Esophagus squamous epithelium (tissue), 5 donors: Measurements from ENCODE around the gene PLA1A. TPM values are rescaled to one million over a fixed set of nuclear protein-coding genes. Genes with fewer than 3 reads are reported as not detected.

Source experiments
- DNase-seq: peaks from one replicate; lab custom pipeline; 2025; lab: John Stamatoyannopoulos, UW
- H3K27ac ChIP-seq, 4 donors: fragments of 200-600 bp; sonication (generic); one replicate each; pipeline ENCODE4 v1.5.1; 2016 to 2019; ENCODE audit warnings: mild to moderate bottlenecking in 1 of 4
- H3K27me3 ChIP-seq, 4 donors: fragments of 200-600 bp; sonication (generic); 1 replicate in 3 of 4; 2 replicates in 1 of 4; pipeline versions ENCODE4 v1.5.1 to v1.6.0; 2017 to 2021; ENCODE audit warnings: antibody characterized with exemption in 1 of 4
- H3K36me3 ChIP-seq, 3 donors: fragments of 200-600 bp; sonication (generic); one replicate each; pipeline ENCODE4 v1.5.1; 2016 to 2019
- H3K4me1 ChIP-seq, 3 donors: fragments of 200-600 bp; sonication (generic); one replicate each; pipeline ENCODE4 v1.5.1; 2017 to 2019
- H3K4me3 ChIP-seq, 4 donors: fragments of 200-600 bp; sonication (generic); 1 replicate in 3 of 4; 2 replicates in 1 of 4; pipeline ENCODE4 v1.5.1; 2016 to 2019; ENCODE audit warnings: mild to moderate bottlenecking in 2 of 4, moderate library complexity in 1 of 4
- H3K9me3 ChIP-seq, 3 donors: fragments of 200-600 bp; sonication (generic); one replicate each; pipeline ENCODE4 v1.5.1; 2016 to 2019
- CTCF ChIP-seq, 6 experiments: fragments of 450-650 bp in 4 of 6; fragments of 200-600 bp in 2 of 6; sonication (generic) in 2 of 6; IDR thresholded peaks; one replicate each; pipeline ENCODE4 v1.5.1; 2016 to 2019; ENCODE audit warnings: antibody characterized with exemption in 6 of 6, mild to moderate bottlenecking in 4 of 6, moderate library complexity in 4 of 6
- POLR2A ChIP-seq, 4 donors: fragments of 450-650 bp; IDR thresholded peaks; one replicate each; pipeline ENCODE4 v1.6.1; 2017; ENCODE audit warnings: antibody characterized with exemption in 4 of 4, mild to moderate bottlenecking in 4 of 4, moderate library complexity in 3 of 4
- WGBS, 2 donors: methylation state at CpG; one replicate each; pipeline ENCODE4 v1.1.5; 2018; 5-methylcytosine and 5-hydroxymethylcytosine counted together
- intact Hi-C: fragments of 100-400 bp; cut with DNase I; formaldehyde crosslinking; loops from one replicate; pipeline ENCODE4 v1.15.0; 2022
- total RNA-seq, 4 donors: library from RNA; depleted of rRNA; stranded (reverse); fragments of >200 nt; gene quantifications; one replicate each; pipeline ENCODE4 v1.1.0, GENCODE V29; 2016
- donor health status: DM: yes; HTN: yes; CAD: no.

Gene PLA1A
- total RNA-seq, 4 donors from 2014 or later: 0.41 to 1.5 (median 0.79) TPM; not detected in 1

- 82 to 85% methylated on average over 5 to 9 of the region's 11 CpGs for WGBS, 2 donors
- Histone ChIP-seq H3K4me3 (no peak overlapping the region), H3K36me3 (no peaks in the 10 kb centered on the region), H3K9me3 (no peaks in the 10 kb centered on the region), H3K4me1 (no peaks in the 10 kb centered on the region), H3K27ac (peak overlapping the region in 1 of 4 donors; percentile 21), H3K27me3 (no peaks in the 10 kb centered on the region)
- intact Hi-C loops: no loop called here
- DNase-seq: no peak
- no peak for TF ChIP-seq CTCF (IDR thresholded peaks at IDR 0.05)
- TF ChIP-seq POLR2A (IDR thresholded peaks at IDR 0.05): no peak
Observed at GRCh38 chr3:119585856-119586570, 11.7 kb upstream of the PLA1A start.

DNA sequence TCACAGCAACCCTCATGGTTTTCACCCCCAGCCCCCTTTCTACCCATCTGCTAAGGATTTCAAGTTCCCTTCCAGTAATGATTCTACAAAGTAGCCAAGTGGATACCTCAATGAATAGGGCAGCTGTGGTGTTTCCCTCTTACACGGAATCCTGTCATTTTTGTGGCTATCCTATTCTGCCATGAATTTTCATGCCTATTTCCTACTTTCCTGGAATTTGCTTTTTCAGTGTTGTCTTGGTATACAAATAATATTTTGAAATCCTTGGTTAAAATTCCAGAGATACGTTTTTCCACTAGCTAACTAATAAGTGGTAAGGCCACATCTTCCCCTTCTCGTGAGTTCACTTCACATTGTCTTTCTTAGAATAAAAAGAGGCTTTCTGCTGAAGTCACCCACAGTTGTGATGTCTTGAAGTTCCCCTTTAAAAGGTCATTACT, 10.9 kb upstream of the PLA1A start:
- no peaks in the 10 kb centered on the region for H3K9me3 ChIP-seq
- H3K27ac ChIP-seq: no peak overlapping the region
- no peak for DNase-seq
- H3K4me3 ChIP-seq: no peak overlapping the region
- TF ChIP-seq POLR2A (IDR thresholded peaks at IDR 0.05) (no peak), CTCF (IDR thresholded peaks at IDR 0.05) (no peak)
- 71 to 74% methylated on average over 3 of the region's 3 CpGs for WGBS, 2 donors
- H3K27me3 ChIP-seq: no peaks in the 10 kb centered on the region
- H3K36me3 ChIP-seq: no peaks in the 10 kb centered on the region
- no peaks in the 10 kb centered on the region for H3K4me1 ChIP-seq
- intact Hi-C loops: no loop called here

DNA sequence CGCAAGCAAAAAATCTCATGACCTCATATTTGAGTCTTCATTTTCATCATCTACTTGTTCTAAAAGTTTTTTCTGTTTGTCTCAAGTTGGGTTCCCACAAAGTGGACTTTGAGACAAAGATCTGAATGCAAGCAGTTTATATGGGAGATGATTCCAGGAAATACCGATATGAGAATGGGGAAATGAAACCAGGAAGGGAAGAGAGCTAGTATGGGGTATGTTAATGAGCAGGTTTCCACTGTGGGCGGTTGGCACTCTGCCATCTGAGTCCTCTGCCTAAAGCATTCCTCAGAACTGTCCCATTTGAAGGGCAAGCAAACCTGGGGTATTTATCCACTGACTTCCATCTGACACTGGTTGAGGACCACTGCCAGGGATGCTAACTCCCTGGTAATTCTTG, 9.6 kb upstream of the PLA1A start:
- Histone ChIP-seq H3K27ac (no peak overlapping the region), H3K9me3 (no peaks in the 10 kb centered on the region), H3K4me3 (no peak overlapping the region), H3K27me3 (no peaks in the 10 kb centered on the region), H3K36me3 (no peaks in the 10 kb centered on the region), H3K4me1 (no peaks in the 10 kb centered on the region)
- intact Hi-C loops: no loop called here
- TF ChIP-seq CTCF (IDR thresholded peaks at IDR 0.05) (no peak), POLR2A (IDR thresholded peaks at IDR 0.05) (no peak)
- WGBS, 2 donors: 48 to 61% methylated on average over 3 of the region's 3 CpGs
- no peak for DNase-seq

- intact Hi-C loops: no loop called here
- no peak for DNase-seq
- H3K4me3 ChIP-seq: no peak overlapping the region
- H3K4me1 ChIP-seq: no peaks in the 10 kb centered on the region
- no peak for TF ChIP-seq POLR2A (IDR thresholded peaks at IDR 0.05)
- TF ChIP-seq CTCF (IDR thresholded peaks at IDR 0.05): no peak
- H3K9me3 ChIP-seq: no peaks in the 10 kb centered on the region
- no peaks in the 10 kb centered on the region for H3K36me3 ChIP-seq
- no peak overlapping the region for H3K27ac ChIP-seq
- no peaks in the 10 kb centered on the region for H3K27me3 ChIP-seq
- WGBS, 2 donors: 50 to 53% methylated on average over 6 of the region's 6 CpGs
Observed at GRCh38 chr3:119589102-119589773, 8.4 kb upstream of the PLA1A start.

- TF ChIP-seq POLR2A (IDR thresholded peaks at IDR 0.05) (no peak), CTCF (IDR thresholded peaks at IDR 0.05) (no peak)
- no peak for DNase-seq
- H3K27ac ChIP-seq: no peak overlapping the region
- no peak overlapping the region for H3K4me3 ChIP-seq
- peaks cover 0 to under 1% (median 0%) of the 10 kb centered on the region in 3 donors for H3K4me1 ChIP-seq
- 82 to 100% methylated on average over 1 of the region's 1 CpG for WGBS, 2 donors
- H3K9me3 ChIP-seq: no peaks in the 10 kb centered on the region
- intact Hi-C loops: no loop called here
- no peaks in the 10 kb centered on the region for H3K27me3 ChIP-seq
- no peaks in the 10 kb centered on the region for H3K36me3 ChIP-seq
Observed at GRCh38 chr3:119590706-119591105, 7.0 kb upstream of the PLA1A start.
